ENCODE measurements around the gene PLXDC2.

PLXDC2 gene

GRCh38 chr10:20298417-20298816 lies 482.2 kb downstream of the PLXDC2 start:
- DNase-seq (ENCODE audit: low spot score) = no peak
- in situ Hi-C loops (cut with MboI; ENCODE audit: low sequenced_read_pairs, unreplicated experiment) = no loop called here
- no peak for TF ChIP-seq CTCF (IDR thresholded peaks at IDR 0.05; ENCODE audit: borderline replicate concordance, control extremely low read depth, extremely low read depth, insufficient read depth, missing control alignments)

DNA sequence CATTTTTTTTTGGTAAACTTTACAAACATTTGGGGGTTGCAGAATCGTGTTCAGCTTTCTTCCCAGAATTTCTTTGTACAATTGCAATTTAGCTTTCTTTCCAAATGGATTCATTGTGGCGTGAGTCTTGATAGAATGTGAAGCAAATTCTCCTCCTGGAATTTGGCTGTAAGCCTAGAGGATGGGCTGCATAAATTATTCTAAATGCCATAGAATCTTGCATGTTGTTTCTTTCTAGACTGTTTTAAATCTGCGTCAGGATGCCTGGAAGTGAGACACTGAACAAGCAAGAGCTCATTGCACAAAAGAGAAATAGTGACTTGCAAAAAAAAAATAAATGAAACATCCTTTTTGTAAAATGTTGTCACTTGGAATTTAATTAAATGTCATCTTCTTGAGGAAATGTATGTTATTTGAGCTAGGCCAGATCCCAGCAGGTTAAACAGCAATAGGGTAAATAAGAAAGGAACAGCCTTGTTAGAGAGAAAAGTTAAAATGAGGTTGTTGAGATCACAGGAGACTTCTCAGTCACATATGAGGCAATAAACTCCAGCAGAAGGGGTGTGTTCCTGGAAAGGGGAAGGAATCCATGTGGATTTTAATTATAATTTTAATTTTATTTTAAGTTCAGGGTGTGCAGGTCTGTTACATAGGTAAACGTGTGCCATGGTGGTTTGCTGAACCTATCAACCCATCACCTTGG lies 483.0 kb downstream of the PLXDC2 start:
- TF ChIP-seq CTCF (IDR thresholded peaks at IDR 0.05; ENCODE audit: borderline replicate concordance, control extremely low read depth, extremely low read depth, insufficient read depth, missing control alignments) = no peak
- in situ Hi-C loops (cut with MboI; ENCODE audit: low sequenced_read_pairs, unreplicated experiment) = no loop called here
- DNase-seq (ENCODE audit: low spot score) = no peak

- TF ChIP-seq CTCF (IDR thresholded peaks at IDR 0.05; ENCODE audit: borderline replicate concordance, control extremely low read depth, extremely low read depth, insufficient read depth, missing control alignments) = no peak
- DNase-seq (ENCODE audit: low spot score) = no peak
- in situ Hi-C loops (cut with MboI; ENCODE audit: low sequenced_read_pairs, unreplicated experiment) = no loop called here
Observed at GRCh38 chr10:20300735-20301134, 484.5 kb downstream of the PLXDC2 start.

- DNase-seq (ENCODE audit: low spot score) = no peak
- in situ Hi-C loops (cut with MboI; ENCODE audit: low sequenced_read_pairs, unreplicated experiment) = no loop called here
- TF ChIP-seq CTCF (IDR thresholded peaks at IDR 0.05; ENCODE audit: borderline replicate concordance, control extremely low read depth, extremely low read depth, insufficient read depth, missing control alignments) = no peak
Observed at GRCh38 chr10:20302033-20302432, 485.8 kb downstream of the PLXDC2 start.

- in situ Hi-C loops (cut with MboI; ENCODE audit: low sequenced_read_pairs, unreplicated experiment) = no loop called here
- TF ChIP-seq CTCF (IDR thresholded peaks at IDR 0.05; ENCODE audit: borderline replicate concordance, control extremely low read depth, extremely low read depth, insufficient read depth, missing control alignments) = no peak
- DNase-seq (ENCODE audit: low spot score) = no peak
Observed at GRCh38 chr10:20303453-20304152, 487.4 kb downstream of the PLXDC2 start.

DNA sequence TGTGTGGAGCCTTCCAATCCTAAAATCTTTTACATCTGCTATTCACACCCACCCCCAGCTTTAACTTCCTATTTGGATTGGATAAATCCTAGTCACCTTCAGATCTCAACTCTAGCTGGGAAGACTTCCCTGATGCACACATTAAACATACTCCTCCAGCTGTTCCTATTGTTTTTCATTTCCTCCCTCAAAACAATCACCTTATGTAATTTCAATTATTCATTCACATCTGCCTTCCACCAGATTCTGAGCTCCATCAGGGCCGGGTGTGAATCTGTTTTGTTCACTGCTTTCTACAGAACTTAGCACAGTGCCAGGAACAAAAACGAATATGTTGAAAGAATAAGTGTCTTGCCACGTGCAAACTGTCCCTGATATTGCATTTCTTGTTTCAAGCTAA lies 497.4 kb downstream of the PLXDC2 start:
- TF ChIP-seq CTCF (IDR thresholded peaks at IDR 0.05; ENCODE audit: borderline replicate concordance, control extremely low read depth, extremely low read depth, insufficient read depth, missing control alignments) = no peak
- DNase-seq (ENCODE audit: low spot score) = no peak
- in situ Hi-C loops (cut with MboI; ENCODE audit: low sequenced_read_pairs, unreplicated experiment) = no loop called here
